ENCODE results near the gene CCDC82.
A peak's percentile ranks its signal among the peaks of the same experiment; 100 is the strongest.

CCDC82 gene

GRCh38 chr11:96306071-96306470 is 83.6 kb downstream of the CCDC82 start:
- Histone ChIP-seq H3K4me3 (ENCODE audit: low read depth, low read length) (no peak overlapping the region), H3K27me3 (ENCODE audit: control insufficient read depth, insufficient read depth, low read length) (no peaks in the 10 kb centered on the region), H3K27ac (ENCODE audit: low read depth, low read length) (peak overlapping the region; percentile 39; the same call in 1 of the 2 replicates), H3K9ac (ENCODE audit: low read length) (no peak overlapping the region), H3K4me1 (ENCODE audit: control insufficient read depth, insufficient read depth, low read length) (peaks cover 38% of the 10 kb centered on the region), H3K36me3 (ENCODE audit: control insufficient read depth, insufficient read depth, low read length) (no peaks in the 10 kb centered on the region), H3K9me3 (ENCODE audit: control insufficient read depth, insufficient read depth, low read depth, low read length) (no peaks in the 10 kb centered on the region)

- Histone ChIP-seq H3K36me3 (ENCODE audit: control insufficient read depth, insufficient read depth, low read length) (no peaks in the 10 kb centered on the region), H3K27ac (ENCODE audit: low read depth, low read length) (no peak overlapping the region), H3K9me3 (ENCODE audit: control insufficient read depth, insufficient read depth, low read depth, low read length) (no peaks in the 10 kb centered on the region), H3K9ac (ENCODE audit: low read length) (no peak overlapping the region), H3K27me3 (ENCODE audit: control insufficient read depth, insufficient read depth, low read length) (no peaks in the 10 kb centered on the region), H3K4me1 (ENCODE audit: control insufficient read depth, insufficient read depth, low read length) (peaks cover 49% of the 10 kb centered on the region), H3K4me3 (ENCODE audit: low read depth, low read length) (no peak overlapping the region)
These were observed 85.7 kb downstream of the CCDC82 start for GRCh38 chr11:96303980-96304379.

- H3K27ac ChIP-seq (ENCODE audit: low read depth, low read length), result no peak overlapping the region
- no peak overlapping the region for H3K9ac ChIP-seq (ENCODE audit: low read length)
- no peaks in the 10 kb centered on the region for H3K9me3 ChIP-seq (ENCODE audit: control insufficient read depth, insufficient read depth, low read depth, low read length)
- H3K27me3 ChIP-seq (ENCODE audit: control insufficient read depth, insufficient read depth, low read length), result no peaks in the 10 kb centered on the region
- H3K4me3 ChIP-seq (ENCODE audit: low read depth, low read length), result no peak overlapping the region
- H3K36me3 ChIP-seq (ENCODE audit: control insufficient read depth, insufficient read depth, low read length), result no peaks in the 10 kb centered on the region
- peaks cover 45% of the 10 kb centered on the region for H3K4me1 ChIP-seq (ENCODE audit: control insufficient read depth, insufficient read depth, low read length)
These were observed 86.6 kb downstream of the CCDC82 start for GRCh38 chr11:96303064-96303463.
